GM21619 (cell line): Measurements from ENCODE around the gene GBP7.
"Not testable (repeated sequence)": the region's sequence is repeated elsewhere in the genome, so short reads cannot be mapped to it uniquely, and the experiment has no call there.

Experiments used
- ATAC-seq: cut with Tn5 transposase; IDR thresholded peaks from one replicate; pipeline ENCODE4 v1.9.1; 2021; ENCODE audit not compliant: unreplicated experiment

Gene GBP7

DNA sequence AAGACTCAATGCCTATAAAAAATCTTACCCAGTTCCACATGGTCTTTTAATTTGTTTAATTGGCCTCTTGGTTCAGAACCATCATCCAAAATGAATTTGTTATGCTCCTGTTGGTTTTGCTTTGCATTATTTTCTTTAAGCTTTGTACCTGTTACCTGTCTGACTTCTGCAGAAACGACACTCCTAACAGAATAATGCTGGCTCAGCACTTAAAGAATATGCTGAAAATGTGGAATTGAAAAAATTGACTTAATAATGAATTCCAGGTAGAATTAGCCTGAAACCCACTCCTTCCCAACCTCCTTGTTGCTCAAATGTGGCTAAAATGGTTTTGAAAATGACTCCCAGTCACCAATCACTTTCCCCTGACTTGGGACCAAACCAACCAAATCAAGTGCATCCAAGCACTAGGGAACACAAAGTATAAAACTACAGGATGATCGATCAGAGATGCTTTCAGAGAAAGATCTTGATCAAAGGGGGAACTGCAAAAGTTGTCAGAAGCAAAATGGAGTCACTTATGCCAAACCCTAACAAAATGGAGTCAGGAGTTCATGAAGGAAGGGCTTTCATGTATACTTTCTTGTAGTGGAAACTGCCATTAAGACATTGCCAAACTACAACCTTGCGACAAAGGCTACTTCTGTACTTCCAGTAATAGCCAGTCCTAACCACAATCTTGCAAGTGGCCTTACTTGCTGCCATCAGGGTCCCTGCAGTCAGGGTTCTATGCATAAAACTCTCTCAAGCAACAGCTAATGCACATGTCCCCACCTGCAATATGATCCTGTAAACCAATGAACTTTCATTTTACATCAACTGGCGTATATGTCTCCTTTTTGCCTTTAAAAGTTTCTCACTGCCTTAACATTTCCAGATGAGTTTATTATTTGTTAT, 5.4 kb downstream of the GBP7 start:
- no peak for ATAC-seq

DNA sequence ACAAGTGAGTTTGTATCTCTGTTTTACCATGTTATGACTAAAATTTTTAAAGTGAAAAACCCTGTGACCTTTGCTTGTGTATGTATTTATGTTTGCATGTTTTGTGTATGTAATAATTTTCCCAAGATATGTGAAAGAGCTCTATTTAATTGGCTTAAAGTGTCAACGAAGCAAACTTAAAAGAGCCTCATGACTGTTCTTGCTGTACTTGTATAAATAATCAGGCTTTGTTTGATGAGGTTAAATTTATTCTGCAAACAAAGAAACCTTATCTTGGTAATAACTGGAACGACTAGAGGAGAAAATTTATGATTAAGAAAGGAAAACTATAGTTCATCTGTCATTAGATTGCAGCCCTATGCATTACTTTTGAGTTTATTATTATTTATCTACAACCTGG, 6.6 kb downstream of the GBP7 start:
- ATAC-seq = no peak

DNA sequence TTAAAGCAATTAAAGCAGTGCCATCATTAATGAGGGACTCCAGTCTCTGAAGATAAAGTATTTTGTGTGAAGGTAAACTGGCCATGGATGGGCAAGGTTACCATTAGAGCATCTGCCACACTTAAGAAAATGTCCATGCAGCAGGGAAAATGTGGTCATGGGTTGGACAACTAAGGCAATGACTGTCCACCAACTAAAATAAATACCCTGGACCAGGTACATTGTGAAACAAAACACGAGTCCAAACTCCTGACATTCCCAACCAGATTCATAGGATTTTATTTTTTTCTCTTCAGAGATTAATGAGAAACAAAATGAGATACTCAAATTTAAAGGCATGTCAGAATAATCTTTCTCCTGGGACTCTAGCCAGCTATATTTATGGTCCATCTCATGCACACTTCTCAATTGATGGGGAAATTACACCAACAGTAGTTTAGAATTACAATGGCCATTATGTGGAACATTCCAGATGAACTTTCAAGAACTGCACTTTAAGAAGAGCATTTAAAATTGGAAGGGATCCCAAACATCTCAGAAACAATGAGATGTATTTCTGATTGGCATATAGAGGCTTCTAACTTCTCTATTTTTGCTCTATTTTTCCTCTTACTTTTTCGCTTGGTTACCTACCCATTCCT, 8.1 kb downstream of the GBP7 start:
- no peak for ATAC-seq

DNA sequence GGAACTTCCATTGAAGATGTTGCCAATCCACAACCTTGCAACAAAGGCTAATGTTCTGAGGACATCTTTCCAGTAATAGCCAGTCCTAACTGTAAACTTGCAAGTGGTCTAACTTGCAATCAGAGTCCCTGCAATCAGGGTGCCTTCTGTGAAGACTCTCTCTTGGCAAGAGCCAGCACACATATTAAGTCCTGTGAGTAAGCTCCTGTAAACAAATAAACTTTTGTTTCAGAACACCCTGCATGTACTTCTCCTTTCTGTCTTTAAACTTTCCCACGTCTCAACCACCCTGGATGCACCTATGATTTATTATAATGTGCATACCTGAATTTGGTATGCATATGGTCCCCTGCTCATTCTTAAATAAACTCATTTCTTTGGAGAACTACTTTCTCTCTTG, 9.1 kb downstream of the GBP7 start:
- no peak for ATAC-seq

DNA sequence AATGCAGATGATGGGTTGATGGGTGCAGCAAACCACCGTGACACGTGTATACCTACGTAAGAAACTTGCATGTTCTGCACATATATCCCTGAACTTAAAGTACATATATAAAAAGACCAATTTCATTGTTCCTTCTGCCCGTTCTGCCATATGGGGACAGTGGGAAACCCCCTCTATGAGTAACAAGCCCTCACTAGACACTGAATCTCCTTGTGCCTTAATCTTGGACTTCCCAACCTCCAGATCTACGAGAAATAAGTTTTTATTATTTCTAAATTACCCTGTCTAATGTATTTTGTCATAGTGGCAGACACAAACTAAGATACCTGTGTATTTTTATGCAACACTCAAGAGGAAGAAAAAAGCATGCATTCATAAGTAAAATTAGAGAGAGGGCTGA, 10.0 kb downstream of the GBP7 start:
- no peak for ATAC-seq

DNA sequence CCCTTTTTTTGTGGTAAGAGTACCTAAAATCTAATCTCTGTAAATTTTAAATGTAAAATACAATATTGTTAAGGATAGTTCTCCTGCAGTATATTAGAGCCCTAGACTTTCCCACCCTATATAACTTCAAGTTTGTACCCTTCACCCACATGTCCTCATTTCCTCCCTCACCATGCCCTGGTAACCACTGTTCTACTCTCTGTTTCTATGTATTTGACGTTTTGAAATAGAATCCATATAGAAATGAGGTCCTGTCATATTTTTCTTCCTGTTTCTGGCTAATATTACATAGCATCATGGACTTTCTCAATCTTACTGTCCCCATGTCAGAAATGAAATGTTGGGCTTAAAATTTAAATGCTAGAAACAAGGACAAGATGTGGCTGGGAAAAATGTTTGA, 24.8 kb downstream of the GBP7 start:
- ATAC-seq = no peak

DNA sequence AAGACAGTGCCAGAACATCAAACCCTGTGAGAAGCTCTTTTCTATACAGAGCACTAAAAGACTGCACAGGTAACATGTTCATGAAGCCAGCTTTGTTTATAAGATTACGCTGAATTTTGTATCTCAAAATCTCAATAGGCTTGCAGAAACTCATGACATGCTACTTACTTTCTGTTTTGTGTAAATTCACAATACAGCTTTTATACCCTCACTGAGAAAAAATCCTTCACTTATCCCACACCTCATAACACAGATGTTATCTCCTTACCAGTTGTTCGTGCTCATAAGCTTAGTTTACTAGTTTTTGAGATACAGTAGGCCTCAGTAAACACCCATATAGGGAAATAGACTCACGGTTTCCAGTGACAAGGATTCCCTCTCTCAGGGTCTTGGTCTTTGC, 25.8 kb downstream of the GBP7 start:
- ATAC-seq = no peak

DNA sequence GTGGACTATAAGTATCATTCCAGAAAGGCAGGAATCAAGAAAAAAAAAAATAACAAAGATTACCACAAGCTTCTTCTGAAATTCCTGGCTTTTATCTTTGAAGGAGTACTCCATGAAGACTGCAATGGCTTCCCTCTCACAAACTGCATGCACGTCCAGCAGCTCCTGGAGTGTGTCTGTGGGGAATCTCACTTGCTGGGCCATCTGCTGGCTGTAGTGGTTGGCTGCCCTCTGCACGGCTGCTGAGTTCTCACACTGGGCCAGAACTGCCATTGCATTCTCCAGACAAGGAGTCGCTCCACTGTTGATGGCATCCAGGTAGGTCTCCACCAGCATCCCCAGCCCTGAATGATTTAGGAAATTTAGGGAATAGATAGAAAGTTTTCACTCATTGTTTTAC, 26.6 kb downstream of the GBP7 start:
- no peak for ATAC-seq

DNA sequence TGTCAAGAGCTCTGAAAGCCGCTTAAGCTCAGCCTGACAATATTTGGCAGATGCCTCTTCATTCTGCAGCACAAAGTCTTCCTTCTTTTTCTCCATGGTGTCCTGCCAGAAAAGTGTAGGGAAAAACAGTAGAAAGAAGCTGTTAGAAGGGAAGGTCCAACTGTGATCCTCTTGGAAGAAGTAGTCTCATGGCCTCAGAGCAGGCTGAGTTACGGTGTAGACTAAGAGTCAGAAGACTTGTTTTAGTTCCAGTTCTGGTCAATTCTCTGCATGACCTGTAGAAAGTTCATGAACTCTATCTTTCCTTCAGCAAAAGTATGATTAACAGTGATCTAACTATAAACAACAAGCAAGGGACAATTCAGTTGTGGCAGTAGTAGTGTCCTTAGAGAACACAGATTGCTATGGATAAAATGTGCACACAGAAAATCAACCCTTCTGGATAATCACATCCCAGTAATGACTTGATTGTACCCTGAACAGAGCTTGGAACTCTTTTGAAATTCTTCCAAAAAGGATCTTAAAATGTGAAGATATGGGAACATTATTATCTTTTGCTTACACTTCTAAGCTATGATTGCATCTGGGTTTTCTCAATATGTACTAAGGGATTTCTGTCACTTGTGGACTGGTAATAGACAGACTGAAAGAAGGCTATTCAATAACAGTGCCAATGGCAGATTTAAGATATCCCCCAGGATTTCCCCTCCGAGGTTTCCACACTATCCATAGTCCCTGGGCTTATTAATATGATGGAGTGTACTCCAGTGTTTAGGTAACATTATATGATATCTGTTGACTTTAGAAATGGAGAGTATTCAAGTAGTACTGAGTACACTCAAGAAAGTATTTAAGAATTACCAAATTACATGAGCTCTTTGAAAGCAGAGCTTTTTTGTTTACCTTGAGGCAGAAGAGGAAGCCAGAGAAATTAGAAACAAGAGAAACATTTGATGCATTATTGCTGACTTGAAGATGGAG, 27.8 kb downstream of the GBP7 start:
- no peak for ATAC-seq

DNA sequence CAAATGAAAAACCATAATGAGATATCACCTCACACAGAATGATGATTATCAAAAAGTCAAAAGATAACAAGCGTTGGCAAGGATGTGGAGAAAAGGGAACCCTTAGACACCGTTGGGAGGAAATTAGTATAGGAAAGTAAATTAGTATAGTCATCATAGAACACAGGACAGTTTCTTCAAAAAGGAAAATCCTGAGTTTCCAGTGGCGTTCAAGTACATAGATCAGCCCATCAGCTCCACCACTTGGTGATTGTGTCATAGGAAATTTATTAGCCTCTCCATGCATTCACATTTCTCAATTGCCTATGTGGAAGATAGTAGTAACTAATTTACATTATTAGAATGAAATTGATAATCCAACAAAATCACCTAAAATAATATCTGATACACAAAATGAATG, 29.1 kb downstream of the GBP7 start:
- ATAC-seq = no peak

DNA sequence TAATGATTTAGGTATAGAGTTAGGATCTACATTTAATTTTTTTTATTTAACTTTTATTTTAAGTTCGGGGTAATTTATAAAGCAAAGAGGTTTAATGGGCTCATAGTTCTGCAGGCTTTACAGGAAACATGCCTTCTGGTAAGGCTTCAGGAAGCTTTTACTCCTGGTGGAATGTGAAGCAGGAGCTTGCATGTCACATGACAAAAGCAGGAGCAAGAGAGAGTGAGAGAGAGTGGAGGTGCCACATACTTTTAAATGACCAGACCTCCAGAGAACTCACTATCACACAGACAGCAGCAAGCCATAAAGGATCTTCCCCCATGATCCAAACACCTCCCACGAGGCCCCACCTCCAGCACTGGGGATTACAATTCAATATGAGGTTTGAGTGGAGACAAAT, 32.3 kb downstream of the GBP7 start:
- no peak for ATAC-seq

DNA sequence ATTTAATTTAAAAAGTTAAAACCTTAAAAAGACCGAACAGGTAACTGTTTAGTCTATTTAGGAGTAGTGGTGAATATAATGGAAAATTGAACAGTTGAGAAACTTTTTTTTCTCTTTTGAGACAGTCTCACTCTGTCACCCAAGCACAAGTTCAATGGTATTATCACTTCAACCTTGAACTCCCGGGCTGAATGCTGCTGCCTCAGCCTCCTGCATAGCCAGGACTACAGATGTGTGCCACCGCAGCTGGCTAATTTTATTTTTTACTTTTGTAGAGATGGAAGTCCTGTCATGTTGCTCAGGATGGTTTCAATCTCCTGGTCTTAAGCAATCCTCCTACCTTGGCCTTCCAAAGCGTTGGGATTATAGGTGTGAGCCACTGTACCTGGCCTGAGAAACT, 33.6 kb downstream of the GBP7 start:
- ATAC-seq = no peak

DNA sequence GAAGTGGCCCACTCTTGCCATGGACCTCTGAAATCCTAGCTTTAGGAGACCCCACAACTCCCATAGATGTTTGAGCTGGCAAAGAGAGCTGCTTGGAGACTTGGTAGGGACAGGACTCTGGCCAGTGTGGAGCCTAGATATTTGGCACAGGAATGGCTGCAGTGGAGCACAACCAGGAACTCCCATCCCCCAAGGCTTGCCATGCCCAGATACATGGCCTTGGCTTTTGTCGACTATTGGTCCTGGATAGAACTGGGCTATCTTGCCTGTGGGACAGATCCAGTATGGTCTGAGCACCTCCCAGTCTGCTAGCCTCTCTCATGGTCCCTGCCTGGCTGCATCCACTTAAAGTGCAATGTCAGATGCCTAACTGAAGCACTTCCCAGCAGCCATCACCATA, 42.1 kb downstream of the GBP7 start:
- no peak for ATAC-seq

DNA sequence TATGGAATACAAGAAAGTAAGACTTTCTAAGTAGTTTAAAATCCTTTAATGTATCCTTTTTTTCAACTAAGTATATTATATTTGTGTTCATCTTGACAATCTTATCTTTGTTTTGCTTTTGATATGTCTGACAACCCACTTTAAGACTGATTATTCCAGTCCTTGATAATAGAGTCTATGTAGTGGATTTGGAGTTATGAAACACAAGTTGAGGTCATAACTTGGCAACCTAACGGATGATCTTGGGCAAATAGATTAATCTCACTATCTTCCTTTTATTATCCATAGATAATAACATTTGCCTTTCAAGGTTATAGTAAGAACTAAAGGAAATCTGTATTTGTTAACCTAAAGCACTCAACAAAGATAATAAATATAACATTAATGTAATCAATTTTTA, 45.1 kb downstream of the GBP7 start:
- no peak for ATAC-seq

DNA sequence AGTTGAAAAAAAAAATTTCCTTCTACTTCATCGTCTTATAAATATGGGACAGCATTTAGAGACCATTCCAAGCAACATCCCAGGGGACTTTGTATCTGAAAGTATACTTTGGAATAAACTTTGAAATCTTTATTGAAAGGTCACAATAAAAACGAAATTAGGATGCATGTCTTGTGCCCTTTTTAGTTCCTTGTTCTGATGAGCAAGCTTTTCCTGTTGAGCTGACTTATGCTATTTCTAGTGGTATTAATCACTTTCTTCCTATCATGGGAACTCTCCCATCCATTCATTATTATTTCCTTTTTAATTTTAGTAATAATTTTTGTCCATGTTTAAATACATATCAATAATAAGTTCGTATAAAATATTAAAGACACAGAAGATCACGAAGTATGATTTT, 45.9 kb downstream of the GBP7 start:
- no peak for ATAC-seq

DNA sequence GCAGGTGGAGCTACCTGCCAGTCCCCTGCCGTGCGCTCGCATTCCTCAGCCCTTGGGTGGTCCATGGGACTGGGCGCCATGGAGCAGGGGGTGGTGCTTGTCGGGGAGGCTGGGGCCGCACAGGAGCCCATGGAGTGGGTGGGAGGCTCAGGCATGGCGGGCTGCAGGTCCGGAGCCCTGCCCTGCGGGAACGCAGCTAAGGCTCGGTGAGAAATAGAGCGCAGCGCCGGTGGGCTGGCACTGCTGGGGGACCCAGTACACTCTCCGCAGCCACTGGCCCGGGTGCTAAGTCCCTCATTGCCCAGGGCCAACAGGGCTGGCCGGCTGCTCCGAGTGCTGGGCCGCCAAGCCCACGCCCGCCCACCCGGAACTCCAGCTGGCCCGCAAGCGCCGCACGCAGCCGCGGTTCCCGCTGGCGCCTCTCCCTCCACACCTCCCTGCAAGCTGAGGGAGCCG, 47.8 kb downstream of the GBP7 start:
- ATAC-seq = not testable (repeated sequence)

DNA sequence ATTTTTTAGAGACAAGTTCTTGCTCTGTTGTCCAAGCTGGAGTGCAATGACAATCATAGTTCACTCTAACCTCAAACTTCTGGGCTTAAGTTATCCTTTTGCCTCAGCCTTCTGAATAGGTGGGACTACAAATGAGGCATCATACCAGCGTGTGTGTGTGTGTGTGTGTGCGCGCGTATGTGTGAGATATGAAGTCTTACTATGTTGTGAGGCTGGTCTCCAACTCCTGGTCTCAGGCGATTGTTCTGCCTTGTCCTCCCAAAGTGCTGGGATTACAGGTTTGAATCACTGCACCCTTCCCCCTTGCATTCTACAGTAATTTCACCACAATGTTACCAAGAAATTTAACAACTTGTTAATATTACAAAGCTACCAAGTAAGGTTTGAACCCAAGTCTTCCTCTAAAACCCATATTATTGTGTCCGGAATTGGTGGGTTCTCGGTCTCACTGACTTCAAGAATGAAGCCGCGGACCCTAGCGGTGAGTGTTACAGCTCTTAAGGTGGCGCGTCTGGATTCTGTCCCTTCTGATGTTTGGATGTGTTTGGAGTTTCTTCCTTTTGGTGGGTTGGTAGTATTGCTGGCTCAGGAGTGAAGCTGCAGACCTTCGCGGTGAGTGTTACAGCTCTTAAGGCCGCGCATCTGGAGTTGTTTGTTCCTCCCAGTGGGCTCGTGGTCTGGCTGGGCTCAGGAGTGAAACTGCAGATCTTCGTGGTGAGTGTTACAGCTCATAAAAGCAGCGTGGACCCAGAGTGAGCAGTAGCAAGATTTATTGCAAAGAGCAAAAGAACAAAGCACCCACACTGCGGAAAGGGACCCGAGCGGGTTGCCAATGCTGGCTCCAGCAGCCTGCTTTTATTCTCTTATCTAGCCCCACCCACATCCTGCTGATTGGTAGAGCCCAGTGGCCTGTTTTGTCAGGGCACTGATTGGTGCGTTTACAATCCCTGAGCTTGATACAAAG, 48.9 kb downstream of the GBP7 start:
- not testable (repeated sequence) for ATAC-seq

DNA sequence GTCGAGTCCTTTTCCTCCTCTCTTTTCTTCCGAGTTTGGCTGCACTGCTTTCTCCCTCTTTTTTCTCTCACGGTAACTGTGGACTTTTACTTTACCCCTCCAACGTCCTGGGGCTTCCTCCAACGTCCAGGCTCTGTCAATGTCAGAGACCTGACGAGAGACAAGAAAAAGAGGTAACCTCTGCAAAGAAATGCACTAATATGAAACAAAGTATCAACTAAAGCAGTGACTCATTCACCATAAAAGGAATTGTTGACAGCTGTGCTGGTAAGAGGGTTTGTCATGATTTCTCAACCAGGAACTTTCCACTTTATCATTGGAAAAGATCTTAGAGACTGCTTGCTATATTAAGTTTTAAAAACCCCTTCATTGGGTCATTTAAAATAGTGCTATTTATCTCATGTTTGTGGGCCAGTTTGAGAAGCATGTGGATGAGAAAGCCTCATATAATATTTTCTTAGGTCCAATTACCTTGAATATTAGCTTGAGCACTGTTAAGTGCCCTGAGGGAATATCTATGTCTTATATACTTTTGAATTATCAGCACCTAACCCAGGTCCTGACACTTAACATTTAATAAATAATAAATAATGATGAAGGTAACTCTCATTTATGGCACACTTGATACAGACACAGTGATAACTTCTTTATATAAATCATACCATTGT, 49.8 kb downstream of the GBP7 start, which contains the start of gene GBP2:
TSS of gene GBP2 (minus strand) at position 202 of the 668 bp plus-strand sequence. CDS start 4,148 bp downstream, outside the sequence.
- peak; percentile 80 for ATAC-seq

DNA sequence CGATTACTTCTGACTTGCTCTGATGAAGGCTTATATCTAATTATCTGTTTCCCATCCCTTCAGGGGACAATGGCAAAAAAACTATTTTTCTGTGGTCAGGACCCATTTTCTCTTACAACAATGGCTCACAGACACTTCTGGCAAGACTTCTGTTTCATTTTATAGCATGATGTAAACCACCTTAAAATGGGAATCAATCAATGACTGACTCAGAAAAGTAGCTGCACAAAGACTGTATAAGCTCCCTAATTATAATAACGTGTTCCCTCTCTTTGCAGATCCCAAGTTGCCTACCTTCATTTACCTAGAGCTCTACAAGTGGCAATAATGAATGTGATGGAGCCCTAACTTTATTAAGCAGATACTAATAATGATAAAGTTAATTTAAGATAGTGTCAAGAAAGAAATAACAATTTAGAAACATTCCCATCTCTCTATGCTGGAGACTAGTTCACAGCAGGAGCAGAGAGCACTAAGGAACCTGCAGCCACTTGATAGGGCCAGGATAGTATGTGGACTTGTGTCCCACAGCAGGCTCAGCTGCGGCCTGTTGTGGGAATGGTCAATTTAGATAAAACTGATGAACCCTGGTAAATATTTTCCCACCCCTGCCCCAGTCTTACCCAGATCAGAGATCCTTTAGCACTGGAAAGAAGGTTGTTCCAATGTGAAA, 50.4 kb downstream of the GBP7 start:
- peak; percentile 34 for ATAC-seq
